Stimulated activated CD4-positive, alpha-beta T cell treated with anti-CD3 and anti-CD28 coated beads, TNF-alpha, amount 100 ng/mL, for 4 hours (primary cell): ENCODE measurements around the gene NOX4.
"Not testable (repeated sequence)": the region's sequence is repeated elsewhere in the genome, so short reads cannot be mapped to it uniquely, and the experiment has no call there.

ENCODE experiments used
- DNase-seq, 3 experiments: peaks; one replicate each; pipeline ENCODE4 v3.0.0-alpha.2; 2020; ENCODE audit warnings: low read depth in 3 of 3

NOX4 gene

GRCh38 chr11:89458716-89459115 lies 32.5 kb downstream of the NOX4 start:
- DNase-seq: no peak

GRCh38 chr11:89457190-89457589 lies 34.0 kb downstream of the NOX4 start:
- no peak for DNase-seq

- no peak for DNase-seq
These were observed 34.5 kb downstream of the NOX4 start for GRCh38 chr11:89456681-89457080.

GRCh38 chr11:89452780-89453179 lies 38.4 kb downstream of the NOX4 start:
- no peak for DNase-seq

DNA sequence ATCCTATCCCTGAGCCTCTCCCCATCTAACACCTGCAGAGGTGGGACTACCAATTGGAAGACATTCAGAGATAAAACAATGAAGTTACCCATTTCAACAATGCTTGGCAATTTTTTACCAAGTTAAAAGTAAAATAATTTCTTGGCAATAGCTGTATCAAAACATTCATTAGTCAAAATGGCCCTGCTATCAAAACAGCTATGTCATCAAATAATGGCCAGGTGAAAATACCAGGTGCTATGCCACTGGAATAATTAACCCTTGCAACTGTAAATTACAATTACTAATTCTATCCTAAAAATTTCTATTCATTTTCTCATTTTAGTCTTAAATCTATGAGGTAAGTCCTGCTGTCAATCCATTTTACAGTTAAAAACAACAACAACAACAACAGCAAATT lies 43.3 kb downstream of the NOX4 start:
- no peak for DNase-seq

- no peak for DNase-seq
These were observed 47.5 kb downstream of the NOX4 start for GRCh38 chr11:89443361-89444322.

GRCh38 chr11:89442801-89443200 lies 48.4 kb downstream of the NOX4 start:
- no peak for DNase-seq

DNA sequence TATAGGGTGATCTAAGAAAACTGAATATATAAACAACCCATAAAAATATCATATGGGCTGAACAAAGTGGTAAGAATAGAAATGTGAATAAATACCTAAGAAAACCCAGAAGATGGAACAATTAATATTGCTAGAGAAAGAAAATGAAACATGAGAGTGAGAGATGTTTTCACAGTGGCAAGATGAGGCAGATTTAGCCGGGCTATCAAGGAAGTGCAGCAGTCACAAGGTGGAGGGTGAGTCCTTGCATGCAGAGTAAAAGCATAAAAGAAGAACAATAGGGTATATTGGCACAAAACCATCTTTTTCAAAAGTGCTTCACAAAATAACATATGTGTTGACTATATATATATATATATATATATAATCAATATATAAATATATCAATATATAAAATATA lies 49.6 kb downstream of the NOX4 start:
- no peak for DNase-seq

- DNase-seq: no peak
These were observed 53.9 kb downstream of the NOX4 start for GRCh38 chr11:89437317-89437716.

DNA sequence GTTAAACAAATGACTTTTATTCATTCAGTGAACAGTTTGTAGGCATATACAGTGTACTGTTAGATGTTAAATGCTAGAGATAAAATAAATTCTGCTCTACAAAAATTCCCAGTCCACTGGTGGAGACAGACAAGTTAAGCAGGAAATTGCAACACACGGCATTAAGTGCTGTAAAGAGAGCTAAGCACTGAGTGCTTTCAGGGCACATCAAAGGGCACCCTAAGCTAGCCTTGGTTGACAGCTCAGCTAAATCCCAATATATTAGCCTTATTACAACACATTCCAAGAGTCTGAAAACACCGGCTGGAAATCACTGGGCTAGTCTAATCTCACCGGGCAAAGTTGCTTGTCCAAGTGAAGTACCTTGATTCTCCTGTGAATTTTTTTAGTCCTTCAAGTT lies 55.1 kb downstream of the NOX4 start:
- no peak for DNase-seq

GRCh38 chr11:89433278-89433677 lies 57.9 kb downstream of the NOX4 start:
- no peak for DNase-seq

GRCh38 chr11:89432182-89432581 lies 59.0 kb downstream of the NOX4 start:
- not testable (repeated sequence) for DNase-seq

DNA sequence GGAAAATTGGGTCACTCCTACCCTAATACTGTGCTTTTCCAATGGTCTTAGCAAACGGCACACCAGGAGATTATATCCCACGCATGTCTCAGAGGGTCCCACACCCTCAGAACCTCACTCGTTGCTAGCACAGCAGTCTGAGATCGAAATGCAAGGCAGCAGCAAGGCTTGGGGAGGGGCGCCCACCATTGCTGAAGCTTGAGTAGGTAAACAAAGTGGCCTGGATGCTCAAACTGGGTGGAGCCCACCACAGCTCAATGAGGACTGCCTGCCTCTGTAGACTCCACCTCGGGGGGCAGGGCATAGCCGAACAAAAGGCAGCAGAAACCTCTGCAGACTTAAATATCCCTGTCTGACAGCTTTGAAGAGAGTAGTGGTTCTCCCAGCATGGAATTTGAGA lies 64.7 kb downstream of the NOX4 start:
- not testable (repeated sequence) for DNase-seq

DNA sequence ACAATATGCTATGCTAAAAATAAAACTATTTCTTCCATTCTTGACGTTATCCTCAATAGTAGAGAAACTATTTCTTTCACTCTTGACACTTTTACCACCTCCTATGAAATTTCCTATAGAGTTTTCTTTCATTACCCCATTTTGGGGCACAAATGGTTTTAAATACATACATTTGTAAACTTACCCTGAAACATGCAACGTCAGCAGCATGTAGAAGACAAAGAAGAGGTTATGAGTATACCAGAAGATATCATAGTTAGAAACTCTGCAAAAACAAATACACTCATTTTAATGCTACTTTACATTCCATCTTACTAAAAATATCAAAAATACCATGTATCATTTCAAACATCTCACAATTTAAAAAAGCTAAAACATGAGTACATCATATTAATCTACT lies 69.5 kb downstream of the NOX4 start:
- DNase-seq: no peak

DNA sequence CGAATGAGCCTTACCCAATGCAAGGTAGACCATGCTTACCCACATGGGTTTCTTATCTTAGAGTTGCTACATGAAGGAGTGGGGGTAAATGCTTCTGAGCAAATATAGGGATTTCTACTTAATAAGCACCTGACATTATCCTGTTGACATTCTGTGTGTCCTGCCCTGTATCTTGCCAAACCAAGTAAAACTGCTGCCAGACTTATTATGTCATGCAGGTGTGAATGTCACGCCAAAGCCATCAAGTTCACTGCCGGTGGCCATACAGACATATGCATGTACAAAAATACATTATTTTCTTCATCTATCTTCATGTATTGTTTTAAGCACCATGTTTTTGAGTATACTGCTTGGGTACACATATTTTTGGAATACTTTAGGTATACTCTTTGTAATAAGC lies 70.2 kb downstream of the NOX4 start:
- no peak for DNase-seq

GRCh38 chr11:89416961-89417360 lies 74.2 kb downstream of the NOX4 start:
- DNase-seq: no peak

DNA sequence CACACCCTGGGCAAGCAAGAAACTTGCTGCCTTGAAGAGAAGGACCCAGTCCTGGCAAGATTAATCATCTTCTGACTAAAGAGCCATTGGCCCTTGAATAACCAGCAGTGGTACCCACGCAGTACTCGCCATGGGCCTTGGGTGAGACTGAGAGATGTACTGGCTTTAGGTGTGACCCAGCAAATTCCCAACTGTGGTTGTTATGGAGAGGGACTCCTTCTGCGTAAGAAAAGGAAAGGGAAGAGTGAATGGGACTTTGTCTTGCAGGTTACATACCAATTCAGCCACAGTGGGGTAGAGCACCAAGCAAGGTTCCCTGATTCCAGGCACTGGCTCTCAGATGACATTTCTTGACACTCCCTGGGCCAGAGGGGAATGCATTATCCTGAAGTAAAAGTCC lies 80.1 kb downstream of the NOX4 start:
- DNase-seq: not testable (repeated sequence)

GRCh38 chr11:89410666-89411065 lies 80.5 kb downstream of the NOX4 start:
- not testable (repeated sequence) for DNase-seq

DNA sequence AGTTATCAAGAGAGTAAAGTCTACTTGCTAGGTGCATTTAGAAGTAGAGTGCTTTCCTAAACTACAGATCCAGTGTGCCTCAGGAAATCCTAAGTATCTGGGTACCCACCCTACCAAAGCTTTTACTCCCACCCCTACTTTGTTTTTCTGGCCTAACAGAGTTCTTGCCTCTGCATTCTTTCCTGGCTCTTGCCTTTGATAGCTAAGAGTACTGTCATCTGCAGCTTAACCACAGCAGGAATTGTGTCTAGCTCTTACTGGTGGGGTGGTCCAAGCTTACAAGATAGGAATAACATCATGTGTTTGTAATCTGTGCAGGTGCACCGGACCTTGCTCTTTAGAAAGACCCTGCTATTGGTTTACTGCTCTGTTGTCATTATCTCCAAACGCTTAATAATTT lies 82.7 kb downstream of the NOX4 start:
- not testable (repeated sequence) for DNase-seq

- no peak for DNase-seq
These were observed 85.5 kb downstream of the NOX4 start for GRCh38 chr11:89405629-89406028.

DNA sequence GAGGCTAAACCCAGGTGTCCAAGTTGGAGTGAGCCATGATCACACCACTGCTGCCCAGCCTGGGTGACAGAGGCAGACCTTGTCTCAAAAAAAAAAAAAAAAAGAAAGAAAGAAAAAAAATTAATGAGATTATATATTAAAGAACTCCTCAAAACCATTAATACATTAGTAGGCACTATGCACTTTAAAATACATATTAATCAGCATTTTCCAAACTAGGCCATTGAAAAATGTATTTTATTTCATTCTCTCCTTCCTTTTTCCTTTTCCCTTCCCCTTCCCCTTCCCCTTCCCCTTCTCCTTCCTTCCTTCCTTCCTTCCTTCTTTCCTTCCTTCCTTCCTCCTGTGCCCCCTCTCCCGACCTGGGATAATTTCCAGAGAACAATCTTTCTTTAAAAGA lies 99.5 kb downstream of the NOX4 start:
- not testable (repeated sequence) for DNase-seq

GRCh38 chr11:89387501-89387900 lies 103.7 kb downstream of the NOX4 start:
- DNase-seq: not testable (repeated sequence)

- DNase-seq: not testable (repeated sequence)
These were observed 108.2 kb downstream of the NOX4 start for GRCh38 chr11:89382986-89383385.

GRCh38 chr11:89381094-89381493 lies 110.1 kb downstream of the NOX4 start:
- no peak for DNase-seq
